H1 (cell line): Measurements from ENCODE around the gene LARP1.

ENCODE experiments used
- CEBPB ChIP-seq: IDR thresholded peaks from 2 replicates; pipeline ENCODE4 v1.6.1; 2012; ENCODE audit warnings: low read depth, low read length
- SRF ChIP-seq: IDR thresholded peaks from 2 replicates; pipeline ENCODE4 v1.6.1; 2011; ENCODE audit warnings: mild to moderate bottlenecking, low read depth, low read length, moderate library complexity
- YY1 ChIP-seq: IDR thresholded peaks from 2 replicates; pipeline ENCODE4 v1.6.1; 2011; ENCODE audit warnings: low read depth, mild to moderate bottlenecking, low read length
- TF ChIP-seq, protein P1 (sequence below), 3 experiments: IDR thresholded peaks; 1 replicate in 2 of 3; 2 replicates in 1 of 3; pipeline versions ENCODE4 v1.5.1 to v1.6.1; 2011; ENCODE audit warnings: low read length in 3 of 3, mild to moderate bottlenecking in 3 of 3, inconsistent platforms in 2 of 3, low read depth in 1 of 3, moderate library complexity in 1 of 3; ENCODE audit not compliant: insufficient read depth in 1 of 3; ENCODE audit errors: control extremely low read depth in 1 of 3

DNA sequence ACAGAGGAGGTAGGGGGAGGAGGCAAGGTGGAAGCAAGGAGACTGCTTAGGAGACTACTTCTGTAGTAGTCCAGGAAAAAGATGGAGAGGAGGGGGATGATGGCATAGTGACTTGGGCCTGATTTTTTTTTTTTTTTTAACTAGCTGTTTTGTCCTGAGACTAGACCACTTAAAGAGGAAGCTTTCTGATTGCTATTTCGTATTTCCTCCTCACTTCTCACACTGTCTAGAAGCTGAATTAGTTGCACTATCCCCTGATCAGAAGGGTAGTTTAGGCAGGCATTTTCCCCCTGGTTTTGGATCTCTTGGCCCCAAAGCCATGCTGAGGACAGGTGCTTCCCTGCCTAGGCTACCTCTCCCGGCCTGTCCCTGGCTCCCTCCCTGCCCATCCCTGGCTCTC, 14.9 kb downstream of the LARP1 start:
- TF ChIP-seq, protein P1, sequence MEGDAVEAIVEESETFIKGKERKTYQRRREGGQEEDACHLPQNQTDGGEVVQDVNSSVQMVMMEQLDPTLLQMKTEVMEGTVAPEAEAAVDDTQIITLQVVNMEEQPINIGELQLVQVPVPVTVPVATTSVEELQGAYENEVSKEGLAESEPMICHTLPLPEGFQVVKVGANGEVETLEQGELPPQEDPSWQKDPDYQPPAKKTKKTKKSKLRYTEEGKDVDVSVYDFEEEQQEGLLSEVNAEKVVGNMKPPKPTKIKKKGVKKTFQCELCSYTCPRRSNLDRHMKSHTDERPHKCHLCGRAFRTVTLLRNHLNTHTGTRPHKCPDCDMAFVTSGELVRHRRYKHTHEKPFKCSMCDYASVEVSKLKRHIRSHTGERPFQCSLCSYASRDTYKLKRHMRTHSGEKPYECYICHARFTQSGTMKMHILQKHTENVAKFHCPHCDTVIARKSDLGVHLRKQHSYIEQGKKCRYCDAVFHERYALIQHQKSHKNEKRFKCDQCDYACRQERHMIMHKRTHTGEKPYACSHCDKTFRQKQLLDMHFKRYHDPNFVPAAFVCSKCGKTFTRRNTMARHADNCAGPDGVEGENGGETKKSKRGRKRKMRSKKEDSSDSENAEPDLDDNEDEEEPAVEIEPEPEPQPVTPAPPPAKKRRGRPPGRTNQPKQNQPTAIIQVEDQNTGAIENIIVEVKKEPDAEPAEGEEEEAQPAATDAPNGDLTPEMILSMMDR (IDR thresholded peaks at IDR 0.05; ENCODE audit: control extremely low read depth in 1 of 3, insufficient read depth in 1 of 3, low read depth in 1 of 3, low read length in 3 of 3) = no peak
- TF ChIP-seq CEBPB (no peak), YY1 (no peak), SRF (no peak)
